HCT116 (cell line): ENCODE measurements around the gene DIP2C. TPM values are rescaled to one million over a fixed set of nuclear protein-coding genes. Genes with fewer than 3 reads are reported as not detected.
"Not testable (repeated sequence)": the region's sequence is repeated elsewhere in the genome, so short reads cannot be mapped to it uniquely, and the experiment has no call there.

ENCODE experiments used
- ATAC-seq: fragments of 200-7000 bp; cut with Tn5 transposase; 2 replicates; pipeline ENCODE4 v1.9.1; 2020; ENCODE audit warnings: mild to moderate bottlenecking, moderate library complexity
- BruUV-seq: library from RNA; stranded (reverse); fragments of 400-500 nt; replicated peaks from 2 replicates; lab custom pipeline; 2021; lab: Mats Ljungman, UMichigan
- CTCF ChIA-PET: fragments of 300-600 bp; sonication (Branson Sonifier 250); formaldehyde crosslinking; loops from one replicate; lab custom pipeline; 2021; ENCODE audit warnings: antibody characterized with exemption; lab: Charles Lee
- POLR2A ChIA-PET: fragments of 300-600, 350-600 bp; sonication (Branson Sonifier 250); formaldehyde crosslinking; loops from one replicate; lab custom pipeline; 2021; ENCODE audit warnings: antibody characterized with exemption; lab: Charles Lee
- RAD21 ChIA-PET, 2 experiments: fragments of 300-600 bp; sonication (Branson Sonifier 250); formaldehyde crosslinking; loops; one replicate each; lab custom pipeline; 2023; ENCODE audit warnings: low total read pairs in 2 of 2; ENCODE audit not compliant: uncharacterized antibody in 2 of 2, unreplicated experiment in 2 of 2, low non-redundant PET in 1 of 2; lab: Charles Lee
- DNase-seq: peaks from one replicate; pipeline ENCODE4 v3.0.0-alpha.2; 2010; ENCODE audit warnings: low read depth, low spot score
- H2AFZ ChIP-seq: fragments of 200-600 bp; shearing (Covaris generic), sonication (generic); 2 replicates; pipeline ENCODE4 v1.6.1; 2017; ENCODE audit warnings: low read depth, mixed run types, mixed read lengths, antibody characterized with exemption, low read length; ENCODE audit not compliant: poor library complexity, severe bottlenecking
- H3K27ac ChIP-seq: 2 replicates; pipeline ENCODE4 v1.5.1; 2012; ENCODE audit warnings: low read depth, low read length
- H3K27me3 ChIP-seq: fragments of 200-600 bp; sonication (generic); 2 replicates; pipeline ENCODE4 v1.6.1; 2016; ENCODE audit warnings: mixed run types, low read length, mixed read lengths; ENCODE audit not compliant: insufficient read depth
- H3K36me3 ChIP-seq, 2 experiments: fragments of 200-500 bp in 1 of 2; fragments of 200-600 bp in 1 of 2; sonication (Bioruptor generic) in 1 of 2; sonication (generic) in 1 of 2; 2 replicates each; pipeline versions ENCODE4 v1.5.1 to v1.6.1; 2014 to 2016; ENCODE audit warnings: low read length in 2 of 2, inconsistent platforms in 1 of 2, mixed read lengths in 1 of 2, mixed run types in 1 of 2; ENCODE audit not compliant: insufficient read depth in 2 of 2, control insufficient read depth in 1 of 2
- H3K4me1 ChIP-seq, 2 experiments: fragments of 200-600 bp in 1 of 2; sonication (generic) in 1 of 2; 2 replicates each; pipeline versions ENCODE4 v1.5.1 to v1.6.1; 2012 to 2017; ENCODE audit warnings: low read length in 2 of 2, inconsistent platforms in 1 of 2, mild to moderate bottlenecking in 1 of 2, mixed read lengths in 1 of 2, mixed run types in 1 of 2, moderate library complexity in 1 of 2; ENCODE audit not compliant: insufficient read depth in 2 of 2, control insufficient read depth in 1 of 2
- H3K4me2 ChIP-seq: fragments of 200-600 bp; sonication (generic); 2 replicates; pipeline ENCODE4 v1.6.1; 2017; ENCODE audit warnings: mixed run types, low read length, mixed read lengths
- H3K4me3 ChIP-seq, 2 experiments: fragments of 200-600 bp in 1 of 2; sonication (generic) in 1 of 2; replicated peaks in 1 of 2; 2 replicates each; pipeline ENCODE4 v1.5.1; 2011 to 2016; ENCODE audit warnings: low read length in 2 of 2, control low read depth in 1 of 2, low read depth in 1 of 2, mild to moderate bottlenecking in 1 of 2, mixed read lengths in 1 of 2, mixed run types in 1 of 2
- H3K79me2 ChIP-seq: fragments of 200-600 bp; sonication (generic); 2 replicates; pipeline ENCODE4 v1.6.1; 2017; ENCODE audit warnings: mild to moderate bottlenecking, mixed run types, low read length, moderate library complexity, mixed read lengths; ENCODE audit not compliant: insufficient read depth
- H3K9ac ChIP-seq: fragments of 200-600 bp; sonication (generic); 2 replicates; pipeline ENCODE4 v1.6.1; 2016; ENCODE audit warnings: low read length, mixed read lengths
- H3K9me2 ChIP-seq: fragments of 200-600 bp; sonication (generic), shearing (Covaris generic); 2 replicates; pipeline ENCODE4 v1.6.1; 2017; ENCODE audit warnings: mixed run types, mild to moderate bottlenecking, moderate library complexity; ENCODE audit not compliant: insufficient read depth
- H3K9me3 ChIP-seq, 2 experiments: fragments of 200-500 bp in 1 of 2; fragments of 200-600 bp in 1 of 2; sonication (Bioruptor generic) in 1 of 2; sonication (generic) in 1 of 2; 2 replicates each; pipeline ENCODE4 v1.6.1; 2014 to 2017; ENCODE audit warnings: low read length in 2 of 2, mixed read lengths in 2 of 2, inconsistent platforms in 1 of 2, low read depth in 1 of 2, mild to moderate bottlenecking in 1 of 2, mixed run types in 1 of 2, moderate library complexity in 1 of 2; ENCODE audit not compliant: control insufficient read depth in 1 of 2, insufficient read depth in 1 of 2
- H4K20me1 ChIP-seq: fragments of 200-600 bp; sonication (generic), shearing (Covaris generic); 2 replicates; pipeline ENCODE4 v1.6.1; 2017; ENCODE audit warnings: mixed run types, mild to moderate bottlenecking, moderate library complexity; ENCODE audit not compliant: insufficient read depth
- CEBPB ChIP-seq: IDR thresholded peaks from 2 replicates; pipeline ENCODE4 v1.6.1; 2012; ENCODE audit warnings: low read depth
- CTCF ChIP-seq, 3 experiments: fragments of 200-600 bp in 1 of 3; sonication (generic) in 1 of 3; IDR thresholded peaks in 2 of 3; conservative IDR thresholded peaks in 1 of 3; 2 replicates each; pipeline ENCODE4 v1.5.1; 2012 to 2017; ENCODE audit warnings: low read depth in 2 of 3, low read length in 2 of 3, antibody characterized with exemption in 1 of 3, borderline replicate concordance in 1 of 3, control low read depth in 1 of 3, mild to moderate bottlenecking in 1 of 3, mixed read lengths in 1 of 3, mixed run types in 1 of 3, moderate library complexity in 1 of 3; ENCODE audit not compliant: insufficient read depth in 1 of 3
- ELF1 ChIP-seq: IDR thresholded peaks from 2 replicates; pipeline ENCODE4 v1.6.1; 2012; ENCODE audit warnings: low read depth, borderline replicate concordance
- EZH2 ChIP-seq: fragments of 200-600 bp; sonication (generic); IDR thresholded peaks from 2 replicates; pipeline ENCODE4 v1.6.1; 2017; ENCODE audit warnings: antibody characterized with exemption, mixed run types
- FOSL1 ChIP-seq: IDR thresholded peaks from 2 replicates; pipeline ENCODE4 v1.6.1; 2012; ENCODE audit warnings: low read depth
- JUND ChIP-seq: IDR thresholded peaks from 2 replicates; pipeline ENCODE4 v1.6.1; 2012
- POLR2A ChIP-seq: IDR thresholded peaks from 2 replicates; pipeline ENCODE4 v1.7.0; 2011; ENCODE audit warnings: borderline replicate concordance; ENCODE audit not compliant: insufficient read depth, insufficient read length; ENCODE audit errors: extremely low read depth
- RAD21 ChIP-seq: IDR thresholded peaks from 2 replicates; pipeline ENCODE4 v1.6.1; 2012; ENCODE audit warnings: low read depth, mild to moderate bottlenecking
- SIN3A ChIP-seq: IDR thresholded peaks from 2 replicates; pipeline ENCODE4 v1.6.1; 2012; ENCODE audit warnings: low read depth
- SP1 ChIP-seq: IDR thresholded peaks from 2 replicates; pipeline ENCODE4 v1.6.1; 2012; ENCODE audit warnings: low read depth
- YY1 ChIP-seq: IDR thresholded peaks from 2 replicates; pipeline ENCODE4 v1.6.1; 2011; ENCODE audit warnings: low read length, low read depth, moderate library complexity, mild to moderate bottlenecking; ENCODE audit not compliant: insufficient replicate concordance; ENCODE audit errors: extremely low read depth
- ZFX ChIP-seq: fragments of 450-650 bp; IDR thresholded peaks from 2 replicates; pipeline ENCODE4 v1.6.1; 2017
- ZNF274 ChIP-seq: fragments of 200-500 bp; sonication (Bioruptor generic); IDR thresholded peaks from 2 replicates; pipeline ENCODE4 v1.6.1; 2014; ENCODE audit warnings: mild to moderate bottlenecking, low read depth, low read length, inconsistent platforms
- intact Hi-C: fragments of 100-400 bp; cut with micrococcal nuclease; formaldehyde crosslinking; loops from 2 replicates; pipeline ENCODE4 v1.10.0; 2022
- total RNA-seq: library from RNA; stranded (reverse); gene quantifications from one replicate; pipeline ENCODE4 v1.2.1, GENCODE V29; 2021; ENCODE audit not compliant: unreplicated experiment
- TF ChIP-seq, protein P1 (sequence below): IDR thresholded peaks from 2 replicates; pipeline ENCODE4 v1.6.1; 2012
- TF ChIP-seq, protein P2 (sequence below): IDR thresholded peaks from 2 replicates; pipeline ENCODE4 v1.6.1; 2011; ENCODE audit warnings: mild to moderate bottlenecking, low read length, moderate library complexity; ENCODE audit not compliant: insufficient replicate concordance; ENCODE audit errors: extremely low read depth

DIP2C gene
- total RNA-seq, 1 experiment from 2014 or later, result 15.4 TPM

DNA sequence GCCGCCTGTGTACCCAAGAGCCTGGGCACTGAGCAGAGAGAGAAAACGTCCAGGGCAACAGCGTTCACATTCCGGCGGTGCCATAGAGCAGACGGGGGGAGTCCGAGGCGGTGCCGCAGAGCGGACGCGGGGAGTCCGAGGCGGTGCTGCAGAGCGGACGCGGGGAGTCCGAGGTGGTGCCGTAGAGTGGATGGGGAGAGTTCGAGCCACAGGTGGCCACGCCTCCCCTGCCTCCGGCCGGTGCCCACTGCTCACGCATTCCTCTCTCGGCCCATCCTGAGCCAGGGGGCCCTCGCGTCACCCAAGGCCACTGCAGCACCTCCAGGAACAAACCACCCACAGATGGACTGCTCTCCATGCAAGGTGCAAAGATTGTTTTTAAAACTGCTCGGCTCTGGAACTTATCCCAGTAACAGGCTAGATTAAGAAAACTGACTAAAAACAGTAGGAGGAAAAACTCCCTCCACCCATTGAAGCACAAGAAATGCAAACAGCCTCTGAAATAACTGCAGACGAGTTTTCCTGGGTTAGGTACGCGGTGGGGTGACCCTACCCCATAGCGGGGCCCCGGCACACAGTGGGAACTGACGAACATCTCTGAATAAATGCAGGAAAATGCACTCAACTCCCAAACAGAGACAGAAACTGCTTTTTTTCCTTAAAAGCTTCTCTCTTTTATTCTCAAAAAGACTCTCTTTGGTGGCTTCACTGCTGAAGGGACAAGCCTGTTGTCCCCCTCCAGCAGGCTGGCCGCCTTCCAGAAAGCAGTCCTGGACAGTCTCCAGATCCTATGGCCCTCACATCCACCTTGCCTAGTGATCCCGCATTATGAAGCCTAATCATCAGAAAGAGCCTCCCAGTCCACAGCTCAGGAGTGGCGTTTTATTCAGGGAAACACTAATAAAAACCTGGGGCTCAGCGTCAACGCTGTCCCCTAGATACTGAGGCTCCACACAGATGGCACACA, 55.9 kb downstream of the DIP2C start:
- H3K27ac ChIP-seq, result no peak overlapping the region
- H3K27me3 ChIP-seq, result no peaks in the 10 kb centered on the region
- DNase-seq (no peak), ATAC-seq (no peak)
- H3K36me3 ChIP-seq, result no peaks in the 10 kb centered on the region
- no peaks in the 10 kb centered on the region for H3K4me1 ChIP-seq
- RAD21 ChIA-PET, result no interaction called here
- H4K20me1 ChIP-seq, result no peaks in the 10 kb centered on the region
- no TSS peak for BruUV-seq
- H3K9ac ChIP-seq, result no peak overlapping the region
- intact Hi-C loops, result no loop called here
- TF ChIP-seq ZNF274, result no peak
- TF ChIP-seq SIN3A, result no peak
- TF ChIP-seq SP1, result no peak
- no peak for TF ChIP-seq JUND
- TF ChIP-seq YY1, result no peak
- no peak for TF ChIP-seq RAD21
- no peak for TF ChIP-seq EZH2
- TF ChIP-seq, protein P1, sequence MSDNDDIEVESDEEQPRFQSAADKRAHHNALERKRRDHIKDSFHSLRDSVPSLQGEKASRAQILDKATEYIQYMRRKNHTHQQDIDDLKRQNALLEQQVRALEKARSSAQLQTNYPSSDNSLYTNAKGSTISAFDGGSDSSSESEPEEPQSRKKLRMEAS, result no peak
- no peak for TF ChIP-seq FOSL1
- no peak for TF ChIP-seq ELF1
- no peak for TF ChIP-seq CTCF (IDR thresholded peaks at IDR 0.05 in 2 of 3, conservative IDR thresholded peaks at IDR 0.05 in 1 of 3; ENCODE audit: borderline replicate concordance in 1 of 3, insufficient read depth in 1 of 3, low read depth in 2 of 3, low read length in 2 of 3)
- TF ChIP-seq, protein P2, sequence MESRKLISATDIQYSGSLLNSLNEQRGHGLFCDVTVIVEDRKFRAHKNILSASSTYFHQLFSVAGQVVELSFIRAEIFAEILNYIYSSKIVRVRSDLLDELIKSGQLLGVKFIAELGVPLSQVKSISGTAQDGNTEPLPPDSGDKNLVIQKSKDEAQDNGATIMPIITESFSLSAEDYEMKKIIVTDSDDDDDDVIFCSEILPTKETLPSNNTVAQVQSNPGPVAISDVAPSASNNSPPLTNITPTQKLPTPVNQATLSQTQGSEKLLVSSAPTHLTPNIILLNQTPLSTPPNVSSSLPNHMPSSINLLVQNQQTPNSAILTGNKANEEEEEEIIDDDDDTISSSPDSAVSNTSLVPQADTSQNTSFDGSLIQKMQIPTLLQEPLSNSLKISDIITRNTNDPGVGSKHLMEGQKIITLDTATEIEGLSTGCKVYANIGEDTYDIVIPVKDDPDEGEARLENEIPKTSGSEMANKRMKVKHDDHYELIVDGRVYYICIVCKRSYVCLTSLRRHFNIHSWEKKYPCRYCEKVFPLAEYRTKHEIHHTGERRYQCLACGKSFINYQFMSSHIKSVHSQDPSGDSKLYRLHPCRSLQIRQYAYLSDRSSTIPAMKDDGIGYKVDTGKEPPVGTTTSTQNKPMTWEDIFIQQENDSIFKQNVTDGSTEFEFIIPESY, result no peak
- TF ChIP-seq POLR2A, result no peak
- TF ChIP-seq ZFX, result no peak
- TF ChIP-seq CEBPB, result no peak
- no peak overlapping the region for H2AFZ ChIP-seq
- CTCF ChIA-PET, result no interaction called here
- H3K79me2 ChIP-seq, result peaks cover 3% of the 10 kb centered on the region; the same call in 1 of the 2 replicates
- H3K9me3 ChIP-seq, result no peaks in the 10 kb centered on the region
- no peak overlapping the region for H3K4me2 ChIP-seq
- H3K9me2 ChIP-seq, result no peaks in the 10 kb centered on the region
- POLR2A ChIA-PET, result no interaction called here
- no peak overlapping the region for H3K4me3 ChIP-seq

GRCh38 chr10:632807-633177, 56.7 kb downstream of the DIP2C start:
- intact Hi-C loops, H3K9me2 ChIP-seq, H3K4me3 ChIP-seq, H3K4me1 ChIP-seq, H3K4me2 ChIP-seq, H3K27ac ChIP-seq, H3K27me3 ChIP-seq, RAD21 ChIA-PET, H4K20me1 ChIP-seq, H3K9me3 ChIP-seq, H2AFZ ChIP-seq, CTCF ChIA-PET, H3K36me3 ChIP-seq, ATAC-seq, DNase-seq, BruUV-seq, H3K9ac ChIP-seq, POLR2A ChIA-PET, H3K79me2 ChIP-seq: not testable (repeated sequence)
